D721Med (cell line): ENCODE data around the gene TRAF3.
"Not testable (repeated sequence)": the region's sequence is repeated elsewhere in the genome, so short reads cannot be mapped to it uniquely, and the experiment has no call there.

Source experiments
- DNase-seq: peaks from one replicate; pipeline ENCODE4 v3.0.0; 2011; ENCODE audit warnings: low spot score; ENCODE audit not compliant: insufficient read length
- FAIRE-seq: peaks from 2 replicates; lab custom pipeline; 2011; peaks lifted over from hg19 to GRCh38; lab: Jason Lieb, UNC
- CTCF ChIP-seq: IDR thresholded peaks from 2 replicates; pipeline ENCODE4 v1.5.1; 2012; ENCODE audit warnings: mild to moderate bottlenecking, control low read depth; ENCODE audit not compliant: insufficient read depth; ENCODE audit errors: missing control alignments

The TRAF3 gene

DNA sequence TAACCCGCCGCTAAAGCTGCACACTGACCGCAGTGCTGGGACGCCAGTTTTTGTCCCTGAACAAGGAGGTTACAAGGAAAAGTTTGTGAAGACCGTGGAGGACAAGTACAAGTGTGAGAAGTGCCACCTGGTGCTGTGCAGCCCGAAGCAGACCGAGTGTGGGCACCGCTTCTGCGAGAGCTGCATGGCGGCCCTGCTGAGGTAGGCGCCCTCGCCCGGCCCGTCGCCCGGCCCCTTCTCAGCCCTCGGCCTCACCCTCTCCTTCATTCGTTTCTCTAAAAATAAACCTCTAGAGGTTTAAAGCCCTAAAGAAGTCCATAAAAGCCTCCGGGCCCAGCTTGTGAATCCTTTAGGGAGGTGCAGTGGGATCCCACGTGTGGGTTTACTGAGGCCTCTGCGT is 93.0 kb downstream of the TRAF3 start:
- FAIRE-seq (no peak), DNase-seq (no peak)
- TF ChIP-seq CTCF: no peak

DNA sequence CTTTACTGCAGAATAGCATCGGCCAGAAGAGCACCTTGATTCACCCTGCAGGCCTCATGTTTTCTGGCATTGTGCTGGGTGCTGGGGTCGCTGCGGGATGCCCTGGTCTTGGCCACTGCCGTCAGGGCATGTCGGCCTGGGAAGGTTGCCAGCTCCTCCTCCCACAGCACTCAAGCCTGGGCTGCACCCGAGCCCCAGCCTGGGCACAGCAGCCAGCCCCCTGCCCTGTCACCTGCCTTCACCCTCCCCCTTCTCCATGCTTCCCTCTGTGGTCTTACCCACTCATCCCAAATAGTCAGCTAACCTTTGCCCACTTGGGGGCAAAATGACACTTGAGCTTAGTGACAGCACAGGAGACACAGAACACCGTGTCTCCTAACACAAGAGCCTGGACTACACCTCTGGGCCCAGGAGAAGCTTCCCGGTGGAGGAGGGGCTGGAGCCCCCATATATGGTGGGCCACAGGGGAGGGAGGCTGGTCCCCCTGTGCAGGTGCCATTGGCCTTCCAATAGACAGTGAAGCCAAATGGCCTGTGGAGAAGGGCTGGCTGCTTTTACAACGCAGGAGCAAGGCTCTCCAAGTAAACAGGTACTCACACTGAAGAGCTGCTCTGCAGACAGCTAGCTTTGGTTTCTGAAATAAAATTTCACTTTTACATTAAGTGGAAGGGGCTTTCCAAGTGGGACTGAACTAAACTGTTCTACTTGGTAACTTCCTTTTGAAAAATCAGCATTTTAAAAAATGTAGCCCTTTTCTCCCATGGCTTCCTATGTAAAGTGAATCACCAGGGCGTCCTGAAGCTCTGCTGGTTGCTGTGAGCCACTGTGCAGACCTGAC is 94.0 kb downstream of the TRAF3 start:
- no peak for DNase-seq

DNA sequence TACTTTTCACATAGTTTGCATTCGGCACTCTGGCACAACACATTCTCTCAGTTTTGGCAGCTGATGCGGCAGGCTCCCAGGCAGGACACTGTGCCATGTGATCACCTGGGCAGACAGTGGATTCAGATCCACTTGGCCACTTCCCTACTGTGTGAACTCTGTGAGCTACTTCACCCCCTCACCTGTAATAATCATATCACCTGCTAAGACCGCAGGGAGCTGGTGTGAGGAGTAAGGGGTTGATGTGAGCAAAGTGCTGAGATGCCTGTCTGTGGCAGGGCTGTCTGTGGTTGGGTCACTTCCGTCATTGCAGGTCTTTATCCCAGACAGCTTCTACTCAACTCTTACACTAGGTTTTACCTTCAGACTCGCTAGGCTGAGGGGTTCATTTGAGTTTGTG is 94.8 kb downstream of the TRAF3 start:
- TF ChIP-seq CTCF: no peak
- FAIRE-seq: no peak
- DNase-seq: no peak

More for the DNA sequence above, 94.0 kb downstream of the TRAF3 start:
- TF ChIP-seq CTCF: no peak
- FAIRE-seq: no peak

DNA sequence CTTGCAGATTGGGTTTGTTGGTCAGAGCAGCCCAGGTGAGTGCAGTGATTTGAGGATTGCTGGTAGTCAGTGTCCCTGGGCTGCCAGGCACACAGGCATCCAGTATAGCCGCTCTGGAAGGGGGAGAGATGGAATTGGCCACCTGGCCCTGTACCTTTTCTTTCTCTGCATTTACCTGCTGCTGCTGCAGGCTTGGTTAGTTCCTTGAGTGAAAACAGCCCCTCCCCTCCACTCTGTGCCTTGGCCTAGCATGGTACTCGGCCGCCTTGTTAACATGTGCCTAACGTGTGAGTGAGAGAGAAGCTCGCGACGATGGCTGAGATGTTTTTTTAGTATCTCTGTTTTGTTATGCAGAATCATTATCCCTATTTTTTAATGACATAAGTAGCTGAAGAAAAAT is 95.9 kb downstream of the TRAF3 start:
- TF ChIP-seq CTCF: no peak
- DNase-seq: no peak

DNA sequence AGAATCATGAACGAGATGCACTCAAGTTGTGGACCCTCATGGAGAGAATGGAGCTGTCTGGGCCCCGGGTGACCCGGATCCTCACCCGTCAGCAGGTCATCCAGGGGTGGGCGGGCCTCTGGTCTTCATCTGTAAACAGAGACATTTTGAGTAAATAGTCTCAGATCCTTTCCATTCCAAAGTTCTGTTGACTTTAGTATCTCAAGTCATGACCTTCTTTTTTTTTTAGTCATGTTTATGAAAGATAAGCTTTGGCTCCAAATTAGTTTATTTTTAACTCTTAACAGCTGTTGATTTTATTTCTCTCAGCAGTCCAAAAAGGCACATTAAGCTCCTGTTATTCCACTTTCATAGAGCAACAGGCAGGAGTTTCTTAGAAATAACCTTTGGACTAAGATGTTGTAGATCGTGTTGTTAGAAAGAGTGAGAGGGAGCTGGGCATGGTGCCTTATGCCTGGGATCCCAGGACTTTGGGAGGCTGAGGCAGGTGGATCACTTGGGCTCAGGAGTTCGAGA is 96.4 kb downstream of the TRAF3 start:
- no peak for FAIRE-seq
- no peak for DNase-seq
- no peak for TF ChIP-seq CTCF

More for the DNA sequence above, 95.9 kb downstream of the TRAF3 start:
- FAIRE-seq: no peak

GRCh38 chr14:102875652-102876051 is 98.4 kb downstream of the TRAF3 start:
- FAIRE-seq: no peak

DNA sequence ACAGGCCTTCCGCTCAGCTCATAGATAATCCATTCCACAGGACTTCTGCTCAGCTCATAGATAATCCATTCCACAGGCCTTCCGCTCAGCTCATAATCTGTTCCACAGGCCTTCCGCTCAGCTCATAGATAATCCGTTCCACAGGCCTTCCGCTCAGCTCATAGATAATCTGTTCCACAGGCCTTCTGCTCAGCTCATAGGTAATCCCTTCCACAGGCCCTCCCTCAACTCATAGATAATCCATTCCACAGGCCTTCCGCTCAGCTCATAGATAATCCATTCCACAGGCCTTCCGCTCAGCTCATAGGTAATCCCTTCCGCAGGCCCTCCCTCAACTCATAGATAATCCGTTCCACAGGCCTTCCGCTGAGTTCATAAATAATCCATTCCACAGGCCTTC is 100.3 kb downstream of the TRAF3 start:
- not testable (repeated sequence) for FAIRE-seq, DNase-seq

More at GRCh38 chr14:102875652-102876051, 98.4 kb downstream of the TRAF3 start:
- TF ChIP-seq CTCF: peak; percentile 22
- no peak for DNase-seq
